Mammary epithelial cell (primary cell): ENCODE data around the gene OTOGL.
"Not testable (repeated sequence)": the region's sequence is repeated elsewhere in the genome, so short reads cannot be mapped to it uniquely, and the experiment has no call there.

Experiments used
- CTCF ChIP-seq, 2 donors: IDR thresholded peaks in 1 of 2; conservative IDR thresholded peaks in 1 of 2; 2 replicates each; pipeline ENCODE4 v1.5.1; 2011 to 2012; ENCODE audit warnings: inconsistent platforms in 2 of 2, low read length in 2 of 2, mild to moderate bottlenecking in 2 of 2, control low read depth in 1 of 2, low read depth in 1 of 2; ENCODE audit not compliant: insufficient read depth in 1 of 2; ENCODE audit errors: extremely low read depth in 1 of 2
- EZH2 ChIP-seq: IDR thresholded peaks from 2 replicates; pipeline ENCODE4 v1.6.1; 2012; ENCODE audit warnings: low read length, inconsistent platforms, borderline replicate concordance

- TF ChIP-seq CTCF (conservative IDR thresholded peaks at IDR 0.05 in 1 of 2, IDR thresholded peaks at IDR 0.05 in 1 of 2; ENCODE audit: extremely low read depth in 1 of 2, insufficient read depth in 1 of 2, low read depth in 1 of 2, low read length in 2 of 2); EZH2: not testable (repeated sequence)
Measured at GRCh38 chr12:80218925-80219324, 119.6 kb downstream of the OTOGL start.
